Caco-2 (cell line): ENCODE measurements around the gene HOXC10. TPM values are rescaled to one million over a fixed set of nuclear protein-coding genes. Genes with fewer than 3 reads are reported as not detected.

Experiments used
- BruUV-seq: library from RNA; stranded (reverse); fragments of 400-500 nt; replicated peaks from 2 replicates; lab custom pipeline; 2021; lab: Mats Ljungman, UMichigan
- CTCF ChIA-PET: fragments of 300-600 bp; sonication (Branson Sonifier 250); formaldehyde crosslinking; loops from one replicate; lab custom pipeline; 2022; ENCODE audit warnings: antibody characterized with exemption; lab: Charles Lee
- POLR2A ChIA-PET: fragments of 300-600 bp; sonication (Branson Sonifier 250); formaldehyde crosslinking; loops from one replicate; lab custom pipeline; 2022; ENCODE audit warnings: antibody characterized with exemption; lab: Charles Lee
- DNase-seq, 2 experiments: peaks; one replicate each; pipeline versions ENCODE4 v3.0.0 to v3.0.0-alpha.2; 2020 to 2022
- H3K27me3 ChIP-seq: replicated peaks from 2 replicates; pipeline ENCODE4 v1.6.0; 2011; ENCODE audit warnings: low read length; ENCODE audit not compliant: control insufficient read depth, insufficient read depth
- H3K36me3 ChIP-seq: 2 replicates; pipeline ENCODE4 v1.5.1; 2011; ENCODE audit warnings: low read length; ENCODE audit not compliant: control insufficient read depth, insufficient read depth
- H3K4me1 ChIP-seq: fragments of 250-450 bp; sonication (Bioruptor Pico); 2 replicates; pipeline ENCODE4 v1.5.1; 2020; ENCODE audit warnings: mild to moderate bottlenecking
- H3K4me3 ChIP-seq: 2 replicates; pipeline ENCODE4 v1.5.1; 2011; ENCODE audit warnings: low read depth, mild to moderate bottlenecking, control low read depth, low read length
- H3K9me3 ChIP-seq: fragments of 250-450 bp; sonication (Bioruptor Pico); 2 replicates; pipeline ENCODE4 v1.5.1; 2020; ENCODE audit warnings: mild to moderate bottlenecking, moderate library complexity
- H3K27ac Mint-ChIP-seq: one replicate; pipeline ENCODE4 v1.8.0; 2022; ENCODE audit warnings: mixed read lengths; ENCODE audit not compliant: unreplicated experiment
- H3K27me3 Mint-ChIP-seq: one replicate; pipeline ENCODE4 v1.8.0; 2022; ENCODE audit warnings: mixed read lengths; ENCODE audit not compliant: insufficient read depth, unreplicated experiment
- H3K36me3 Mint-ChIP-seq: one replicate; pipeline ENCODE4 v1.8.0; 2022; ENCODE audit warnings: mild to moderate bottlenecking, mixed read lengths; ENCODE audit not compliant: insufficient read depth, unreplicated experiment
- H3K4me1 Mint-ChIP-seq: one replicate; pipeline ENCODE4 v1.8.0; 2022; ENCODE audit warnings: low read depth, mixed read lengths; ENCODE audit not compliant: unreplicated experiment
- H3K4me3 Mint-ChIP-seq: one replicate; pipeline ENCODE4 v1.8.0; 2022; ENCODE audit warnings: mild to moderate bottlenecking, moderate library complexity, mixed read lengths; ENCODE audit not compliant: unreplicated experiment
- H3K9me3 Mint-ChIP-seq: one replicate; pipeline ENCODE4 v1.8.0; 2022; ENCODE audit warnings: mixed read lengths; ENCODE audit not compliant: unreplicated experiment
- CTCF ChIP-seq, 2 experiments: fragments of 200-600 bp in 1 of 2; IDR thresholded peaks; 1 replicate in 1 of 2; 2 replicates in 1 of 2; pipeline versions ENCODE4 v1.5.1 to v1.8.0; 2011 to 2022; ENCODE audit warnings: antibody characterized with exemption in 1 of 2, control low read depth in 1 of 2, inconsistent platforms in 1 of 2, low read depth in 1 of 2, low read length in 1 of 2, mild to moderate bottlenecking in 1 of 2, moderate library complexity in 1 of 2; ENCODE audit not compliant: insufficient read depth in 1 of 2, severe bottlenecking in 1 of 2, unreplicated experiment in 1 of 2
- intact Hi-C: fragments of 100-400 bp; cut with micrococcal nuclease; formaldehyde crosslinking; loops from one replicate; pipeline ENCODE4 v1.10.0; 2022; ENCODE audit not compliant: unreplicated experiment
- total RNA-seq: library from RNA; stranded (reverse); gene quantifications from 2 replicates; pipeline ENCODE4 v1.2.3, GENCODE V29; 2022

HOXC10 gene
- total RNA-seq, 1 experiment from 2014 or later = 4.0 TPM

GRCh38 chr12:53937099-53937498 is 47.8 kb upstream of the HOXC10 start:
- H3K4me3 Mint-ChIP-seq = no peak overlapping the region
- no peaks in the 10 kb centered on the region for H3K27me3 Mint-ChIP-seq
- TF ChIP-seq CTCF (IDR thresholded peaks at IDR 0.05; ENCODE audit: insufficient read depth in 1 of 2, low read depth in 1 of 2, low read length in 1 of 2, severe bottlenecking in 1 of 2, unreplicated experiment in 1 of 2) = no peak
- no peak overlapping the region for H3K27ac Mint-ChIP-seq
- H3K9me3 Mint-ChIP-seq = no peaks in the 10 kb centered on the region
- peaks cover 25% of the 10 kb centered on the region for H3K4me1 Mint-ChIP-seq
- Histone ChIP-seq H3K4me1 (peaks cover 12% of the 10 kb centered on the region), H3K27me3 (no peaks in the 10 kb centered on the region; the same call in 1 of the 2 replicates), H3K36me3 (no peaks in the 10 kb centered on the region), H3K4me3 (no peak overlapping the region), H3K9me3 (no peaks in the 10 kb centered on the region)
- POLR2A ChIA-PET = no interaction called here
- H3K36me3 Mint-ChIP-seq = peaks cover 13% of the 10 kb centered on the region
- no peak for DNase-seq
- intact Hi-C loops = loop anchor here (5.0 kb wide), 2 partner anchors 145 to 170 kb away; no protein-coding TSS in a partner anchor
- no TSS peak for BruUV-seq
- CTCF ChIA-PET = interaction anchor here (1.8 kb wide), 1 partner anchor 14 kb away, joined by 3 read pairs; no protein-coding TSS in a partner anchor

GRCh38 chr12:53937596-53938325 is 47.2 kb upstream of the HOXC10 start:
- ChIA-PET CTCF (interaction anchor here (1.0 to 4.3 kb wide), 10 partner anchors 13 to 462 kb away, joined by 3 to 18 read pairs (median 6); partner anchors contain the start of genes HOXC10 and HOXC12), POLR2A (interaction anchor here (0.7 to 0.9 kb wide), 2 partner anchors 15 to 16 kb away, joined by 5 read pairs; partner anchors contain the start of gene HOXC12)
- intact Hi-C loops = loop anchor here (1.0 to 5.0 kb wide), 4 partner anchors 17 to 170 kb away; partner anchors contain the start of gene HOXC12
- Histone ChIP-seq H3K4me3 (peak overlapping the region; percentile 60), H3K9me3 (no peaks in the 10 kb centered on the region), H3K4me1 (peaks cover 6% of the 10 kb centered on the region), H3K27me3 (no peaks in the 10 kb centered on the region; the same call in 1 of the 2 replicates), H3K36me3 (no peaks in the 10 kb centered on the region)
- BruUV-seq = no TSS peak
- Mint-ChIP-seq H3K27me3 (no peaks in the 10 kb centered on the region), H3K4me3 (peak overlapping the region; percentile 81), H3K4me1 (peaks cover 25% of the 10 kb centered on the region), H3K36me3 (peaks cover 13% of the 10 kb centered on the region), H3K27ac (peak overlapping the region; percentile 79), H3K9me3 (no peaks in the 10 kb centered on the region)
- DNase-seq = no peak
- no peak for TF ChIP-seq CTCF (IDR thresholded peaks at IDR 0.05; ENCODE audit: insufficient read depth in 1 of 2, low read depth in 1 of 2, low read length in 1 of 2, severe bottlenecking in 1 of 2, unreplicated experiment in 1 of 2)

GRCh38 chr12:53938326-53939140 is 46.4 kb upstream of the HOXC10 start, which contains the start of gene HOXC13:
Gene HOXC13 (plus strand): TSS chr12:53938831. CDS start chr12:53938907, 76 bp downstream.
- no peaks in the 10 kb centered on the region for H3K36me3 ChIP-seq
- BruUV-seq = no TSS peak
- Mint-ChIP-seq H3K36me3 (peaks cover 13% of the 10 kb centered on the region), H3K9me3 (no peaks in the 10 kb centered on the region), H3K4me3 (peak within 1 kb of the TSS; percentile 81), H3K27ac (peak within 1 kb of the TSS; percentile 79), H3K4me1 (peaks cover 21% of the 10 kb centered on the region), H3K27me3 (no peaks in the 10 kb centered on the region)
- no peaks in the 10 kb centered on the region for H3K4me1 ChIP-seq
- DNase-seq = peak; percentile 100
- H3K9me3 ChIP-seq = no peaks in the 10 kb centered on the region
- H3K27me3 ChIP-seq = no peaks in the 10 kb centered on the region; the same call in 1 of the 2 replicates
- ChIA-PET POLR2A (interaction anchor here (0.6 to 0.9 kb wide), 4 partner anchors 14 to 89 kb away, joined by 3 to 7 read pairs (median 5); partner anchors contain the start of gene HOXC12), CTCF (interaction anchor here (0.5 to 4.3 kb wide), 14 partner anchors 12 to 886 kb away, joined by 3 to 18 read pairs (median 4); partner anchors contain the start of genes COPZ1, HOXC10, HOXC12 and TARBP2)
- TF ChIP-seq CTCF (IDR thresholded peaks at IDR 0.05; ENCODE audit: insufficient read depth in 1 of 2, low read depth in 1 of 2, low read length in 1 of 2, severe bottlenecking in 1 of 2, unreplicated experiment in 1 of 2) = no peak
- peak within 1 kb of the TSS; percentile 93 for H3K4me3 ChIP-seq
- intact Hi-C loops = loop anchor here (1.0 to 5.0 kb wide), 5 partner anchors 11 to 171 kb away; partner anchors contain the start of gene HOXC12
